ENCODE results near the gene CCER1.

Gene CCER1

DNA sequence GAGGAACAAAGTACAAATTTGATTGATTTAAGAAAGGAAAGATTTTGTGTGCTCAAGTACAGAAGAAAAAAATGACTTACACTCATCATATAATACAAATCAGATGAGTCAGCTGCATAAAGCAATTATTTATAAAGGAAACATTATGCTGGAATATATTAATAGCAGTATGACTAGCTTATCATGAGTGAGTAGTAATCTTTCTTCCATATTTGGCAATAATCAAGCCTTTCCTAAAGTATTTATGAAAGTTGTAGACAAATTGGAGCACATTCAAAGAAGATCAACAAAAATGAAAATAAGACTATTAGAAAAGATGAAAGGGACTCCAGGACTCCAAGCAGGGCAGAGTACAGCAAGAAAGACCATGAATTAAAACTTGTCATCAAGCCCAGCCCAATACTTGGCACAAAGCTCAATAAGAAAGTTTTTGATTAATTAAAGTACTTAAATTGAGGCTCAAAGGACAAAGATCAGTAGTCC is 32.8 kb downstream of the CCER1 start:
- no peaks in the 10 kb centered on the region; the same call in 1 of the 2 replicates for H3K4me1 ChIP-seq (ENCODE audit: control insufficient read depth, insufficient read depth, low read length)
- H3K36me3 ChIP-seq (ENCODE audit: control insufficient read depth, insufficient read depth, low read length) = no peaks in the 10 kb centered on the region
- H3K9ac ChIP-seq (ENCODE audit: low read depth, low read length) = no peak overlapping the region
- no peak overlapping the region for H3K27ac ChIP-seq (ENCODE audit: low read depth, low read length)
- H3K27me3 ChIP-seq (ENCODE audit: control insufficient read depth, insufficient read depth, low read length) = no peaks in the 10 kb centered on the region
- no peak overlapping the region for H3K4me3 ChIP-seq (ENCODE audit: low read depth, low read length)
- H3K9me3 ChIP-seq (ENCODE audit: control insufficient read depth, insufficient read depth, low read length) = no peaks in the 10 kb centered on the region

DNA sequence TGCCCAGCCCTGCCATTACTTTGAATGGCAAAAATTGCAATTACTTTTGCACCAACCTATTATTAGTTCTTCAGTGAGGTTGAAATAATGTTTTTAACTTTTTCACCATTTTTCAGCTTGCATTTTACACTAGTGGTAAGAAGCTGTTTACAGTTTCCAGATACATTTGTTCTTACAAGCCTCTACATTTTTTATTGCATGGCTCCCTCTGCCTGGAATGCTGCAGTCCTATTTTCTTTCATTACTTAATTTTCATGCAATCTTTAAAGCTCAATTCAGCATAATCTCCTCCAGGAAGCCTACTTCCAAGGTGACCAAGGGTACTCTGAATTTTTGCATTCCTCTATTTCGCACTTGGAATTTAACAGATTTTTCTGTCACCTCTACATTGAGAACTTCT is 33.4 kb downstream of the CCER1 start:
- no peaks in the 10 kb centered on the region; the same call in 1 of the 2 replicates for H3K4me1 ChIP-seq (ENCODE audit: control insufficient read depth, insufficient read depth, low read length)
- H3K9me3 ChIP-seq (ENCODE audit: control insufficient read depth, insufficient read depth, low read length) = no peaks in the 10 kb centered on the region
- no peaks in the 10 kb centered on the region for H3K27me3 ChIP-seq (ENCODE audit: control insufficient read depth, insufficient read depth, low read length)
- H3K4me3 ChIP-seq (ENCODE audit: low read depth, low read length) = no peak overlapping the region
- H3K27ac ChIP-seq (ENCODE audit: low read depth, low read length) = no peak overlapping the region
- no peak overlapping the region for H3K9ac ChIP-seq (ENCODE audit: low read depth, low read length)
- no peaks in the 10 kb centered on the region for H3K36me3 ChIP-seq (ENCODE audit: control insufficient read depth, insufficient read depth, low read length)

DNA sequence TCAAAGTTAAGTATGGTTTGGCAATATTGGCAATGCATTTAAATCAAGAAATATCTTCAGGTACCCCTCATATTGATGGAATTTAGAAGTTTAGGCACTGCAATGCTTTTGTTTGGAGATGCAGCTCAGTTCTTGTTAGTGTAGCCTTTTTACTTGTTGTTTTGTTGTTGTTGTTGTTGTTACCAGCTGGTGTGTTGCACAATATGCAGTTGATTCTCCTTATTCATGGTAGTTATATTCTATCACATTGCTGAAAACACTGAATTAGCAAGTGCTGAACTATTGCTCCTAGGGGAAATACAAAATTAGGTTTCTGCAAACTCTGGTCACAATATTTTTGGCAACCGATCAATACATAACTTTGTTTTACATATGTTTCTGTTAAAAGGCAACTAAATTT is 34.8 kb downstream of the CCER1 start:
- Histone ChIP-seq H3K9ac (ENCODE audit: low read depth, low read length) (no peak overlapping the region), H3K4me3 (ENCODE audit: low read depth, low read length) (no peak overlapping the region), H3K36me3 (ENCODE audit: control insufficient read depth, insufficient read depth, low read length) (no peaks in the 10 kb centered on the region), H3K27me3 (ENCODE audit: control insufficient read depth, insufficient read depth, low read length) (no peaks in the 10 kb centered on the region), H3K27ac (ENCODE audit: low read depth, low read length) (no peak overlapping the region), H3K4me1 (ENCODE audit: control insufficient read depth, insufficient read depth, low read length) (no peaks in the 10 kb centered on the region; the same call in 1 of the 2 replicates), H3K9me3 (ENCODE audit: control insufficient read depth, insufficient read depth, low read length) (no peaks in the 10 kb centered on the region)

DNA sequence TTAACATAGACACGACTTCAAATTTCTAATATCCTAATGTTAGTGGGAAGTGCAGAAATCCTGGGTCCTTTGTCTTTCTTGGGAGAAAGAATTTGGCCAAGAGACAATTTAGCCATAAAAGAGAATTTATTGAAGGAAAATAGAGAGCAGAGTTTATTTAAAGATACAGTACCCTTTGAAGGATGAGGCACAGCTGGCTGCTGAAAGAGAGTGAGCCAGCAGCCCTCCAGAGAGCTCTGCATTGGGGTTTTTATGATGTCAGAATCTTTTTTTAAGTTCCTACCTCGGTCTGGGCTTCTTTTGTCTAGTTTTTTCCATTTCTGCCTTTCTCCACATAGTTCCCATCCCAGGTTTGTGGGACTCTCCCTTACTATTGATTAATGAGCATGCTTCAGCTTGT is 37.5 kb downstream of the CCER1 start:
- Histone ChIP-seq H3K27me3 (ENCODE audit: control insufficient read depth, insufficient read depth, low read length) (no peaks in the 10 kb centered on the region), H3K4me1 (ENCODE audit: control insufficient read depth, insufficient read depth, low read length) (no peaks in the 10 kb centered on the region; the same call in 1 of the 2 replicates), H3K36me3 (ENCODE audit: control insufficient read depth, insufficient read depth, low read length) (no peaks in the 10 kb centered on the region), H3K27ac (ENCODE audit: low read depth, low read length) (no peak overlapping the region), H3K4me3 (ENCODE audit: low read depth, low read length) (no peak overlapping the region), H3K9me3 (ENCODE audit: control insufficient read depth, insufficient read depth, low read length) (peaks cover 4% of the 10 kb centered on the region; the same call in 1 of the 2 replicates), H3K9ac (ENCODE audit: low read depth, low read length) (no peak overlapping the region)

DNA sequence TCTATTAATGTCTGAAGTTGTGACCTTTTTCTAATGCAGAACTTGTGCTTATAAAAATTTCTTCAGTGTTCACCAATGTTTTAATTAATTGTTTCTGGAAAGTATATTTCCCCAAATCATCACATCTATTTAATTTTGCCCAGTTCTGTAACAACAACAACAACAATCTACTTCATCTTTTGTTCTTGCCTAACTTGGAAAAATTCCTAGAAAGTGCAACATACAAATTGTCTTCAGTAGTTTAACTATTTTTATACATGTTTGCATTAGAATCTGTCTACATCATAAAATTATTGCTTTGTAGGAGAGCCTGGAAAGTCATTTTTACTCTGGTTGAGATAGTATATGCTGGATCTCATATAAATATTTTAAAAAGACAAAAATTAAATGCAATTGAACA is 38.5 kb downstream of the CCER1 start:
- H3K36me3 ChIP-seq (ENCODE audit: control insufficient read depth, insufficient read depth, low read length) = no peaks in the 10 kb centered on the region
- H3K9me3 ChIP-seq (ENCODE audit: control insufficient read depth, insufficient read depth, low read length) = peaks cover 4% of the 10 kb centered on the region; the same call in 1 of the 2 replicates
- H3K27me3 ChIP-seq (ENCODE audit: control insufficient read depth, insufficient read depth, low read length) = no peaks in the 10 kb centered on the region
- H3K4me3 ChIP-seq (ENCODE audit: low read depth, low read length) = no peak overlapping the region
- H3K27ac ChIP-seq (ENCODE audit: low read depth, low read length) = no peak overlapping the region
- no peak overlapping the region for H3K9ac ChIP-seq (ENCODE audit: low read depth, low read length)
- no peaks in the 10 kb centered on the region; the same call in 1 of the 2 replicates for H3K4me1 ChIP-seq (ENCODE audit: control insufficient read depth, insufficient read depth, low read length)

DNA sequence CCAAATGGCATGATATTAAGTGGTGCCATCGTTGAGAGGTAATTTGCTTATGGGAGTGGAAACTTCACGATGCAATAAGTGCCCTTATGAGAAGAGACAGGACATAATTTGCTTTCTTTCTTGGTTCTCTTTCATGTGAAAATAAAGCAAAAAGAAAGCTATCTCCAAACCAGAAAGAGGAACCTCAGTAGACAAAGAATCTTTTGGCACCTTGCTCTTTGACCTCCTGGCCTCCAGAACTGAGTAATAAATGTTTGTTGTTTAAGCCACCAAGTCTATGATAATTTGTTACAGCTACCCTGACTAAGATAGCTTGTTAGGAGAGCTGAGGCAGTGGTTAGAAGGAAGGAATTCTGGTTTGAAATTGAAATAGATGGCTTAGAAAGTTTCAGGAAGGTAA is 39.6 kb downstream of the CCER1 start:
- H3K27me3 ChIP-seq (ENCODE audit: control insufficient read depth, insufficient read depth, low read length) = no peaks in the 10 kb centered on the region
- H3K4me3 ChIP-seq (ENCODE audit: low read depth, low read length) = no peak overlapping the region
- H3K9me3 ChIP-seq (ENCODE audit: control insufficient read depth, insufficient read depth, low read length) = peaks cover 4% of the 10 kb centered on the region; the same call in 1 of the 2 replicates
- no peak overlapping the region for H3K9ac ChIP-seq (ENCODE audit: low read depth, low read length)
- no peaks in the 10 kb centered on the region for H3K36me3 ChIP-seq (ENCODE audit: control insufficient read depth, insufficient read depth, low read length)
- no peaks in the 10 kb centered on the region; the same call in 1 of the 2 replicates for H3K4me1 ChIP-seq (ENCODE audit: control insufficient read depth, insufficient read depth, low read length)
- H3K27ac ChIP-seq (ENCODE audit: low read depth, low read length) = no peak overlapping the region

DNA sequence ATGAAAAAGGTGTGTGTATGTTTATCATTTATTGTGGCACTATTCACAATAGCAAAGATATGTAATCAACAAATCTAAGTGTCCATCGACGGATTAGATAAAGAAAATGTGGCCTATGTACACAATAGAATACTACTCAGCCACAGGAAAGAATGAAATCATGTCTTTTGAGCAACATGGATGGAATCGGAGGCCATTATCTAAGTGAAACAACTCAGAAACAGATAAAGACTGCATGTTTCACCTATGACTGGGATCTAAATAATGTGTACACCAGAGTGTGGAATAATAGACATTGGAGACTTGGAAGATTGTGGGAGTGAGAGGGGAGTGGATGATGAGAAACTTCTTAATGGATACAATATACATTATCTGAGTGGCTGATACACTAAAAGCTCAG is 44.0 kb downstream of the CCER1 start:
- no peak overlapping the region for H3K27ac ChIP-seq (ENCODE audit: low read depth, low read length)
- no peaks in the 10 kb centered on the region for H3K36me3 ChIP-seq (ENCODE audit: control insufficient read depth, insufficient read depth, low read length)
- no peaks in the 10 kb centered on the region for H3K4me1 ChIP-seq (ENCODE audit: control insufficient read depth, insufficient read depth, low read length)
- H3K9me3 ChIP-seq (ENCODE audit: control insufficient read depth, insufficient read depth, low read length) = peaks cover 4% of the 10 kb centered on the region; the same call in 1 of the 2 replicates
- no peak overlapping the region for H3K4me3 ChIP-seq (ENCODE audit: low read depth, low read length)
- no peak overlapping the region for H3K9ac ChIP-seq (ENCODE audit: low read depth, low read length)
- H3K27me3 ChIP-seq (ENCODE audit: control insufficient read depth, insufficient read depth, low read length) = no peaks in the 10 kb centered on the region

DNA sequence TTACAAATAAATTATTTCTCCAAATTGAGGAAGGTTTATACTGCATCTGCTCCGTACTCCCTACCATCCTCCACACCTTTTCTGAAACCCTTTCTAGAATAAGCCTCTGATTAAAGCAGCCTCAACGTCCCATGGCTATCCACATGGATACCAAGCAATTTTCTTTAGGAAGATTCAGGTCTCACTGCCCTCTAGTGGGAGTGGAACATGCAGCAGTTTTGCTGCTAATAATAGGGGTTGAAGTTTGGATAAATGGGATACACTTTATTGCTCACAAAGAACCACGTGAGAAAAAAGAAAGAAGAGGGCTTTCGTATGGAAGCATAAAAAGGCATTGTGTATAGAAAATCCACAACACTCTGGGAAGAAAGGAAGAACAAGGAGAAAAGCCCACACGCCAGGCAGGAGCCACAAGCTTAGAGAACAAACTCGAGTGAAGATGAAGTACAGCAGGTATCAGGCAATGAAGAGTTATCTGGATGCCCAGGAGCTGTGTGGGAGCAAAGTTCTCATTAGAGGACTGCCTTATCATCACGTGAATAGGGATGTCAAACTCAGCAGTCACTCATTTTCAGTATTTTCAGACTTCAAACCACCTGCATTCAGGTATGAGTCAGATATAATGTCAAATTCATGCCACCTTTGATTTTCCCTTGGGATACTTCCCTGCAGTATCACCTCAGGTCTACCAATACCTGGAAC is 45.8 kb downstream of the CCER1 start:
- no peaks in the 10 kb centered on the region for H3K27me3 ChIP-seq (ENCODE audit: control insufficient read depth, insufficient read depth, low read length)
- no peak overlapping the region for H3K9ac ChIP-seq (ENCODE audit: low read depth, low read length)
- H3K27ac ChIP-seq (ENCODE audit: low read depth, low read length) = no peak overlapping the region
- H3K4me1 ChIP-seq (ENCODE audit: control insufficient read depth, insufficient read depth, low read length) = no peaks in the 10 kb centered on the region
- H3K9me3 ChIP-seq (ENCODE audit: control insufficient read depth, insufficient read depth, low read length) = peaks cover 4% of the 10 kb centered on the region; the same call in 1 of the 2 replicates
- H3K36me3 ChIP-seq (ENCODE audit: control insufficient read depth, insufficient read depth, low read length) = no peaks in the 10 kb centered on the region
- H3K4me3 ChIP-seq (ENCODE audit: low read depth, low read length) = no peak overlapping the region

DNA sequence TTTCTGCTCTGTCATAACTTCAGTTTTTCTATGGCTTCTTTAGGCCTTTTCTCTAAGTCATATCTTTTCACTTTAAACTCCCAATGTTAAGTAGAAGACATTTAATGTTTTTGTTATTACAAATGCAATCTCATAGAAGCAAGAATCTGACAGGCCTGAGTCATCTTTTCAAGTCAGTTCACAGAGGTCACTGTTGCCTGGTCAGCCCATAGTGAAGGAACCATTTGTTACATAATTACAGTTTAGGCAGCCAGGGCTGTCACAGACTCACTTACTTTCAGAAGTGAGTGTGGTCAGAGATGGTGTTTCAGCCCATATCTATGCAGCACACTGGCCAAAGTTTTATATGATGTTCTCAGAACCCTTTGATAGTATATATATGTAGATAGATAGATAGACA is 46.5 kb downstream of the CCER1 start:
- Histone ChIP-seq H3K4me1 (ENCODE audit: control insufficient read depth, insufficient read depth, low read length) (no peaks in the 10 kb centered on the region), H3K4me3 (ENCODE audit: low read depth, low read length) (no peak overlapping the region), H3K9ac (ENCODE audit: low read depth, low read length) (no peak overlapping the region), H3K27ac (ENCODE audit: low read depth, low read length) (no peak overlapping the region), H3K36me3 (ENCODE audit: control insufficient read depth, insufficient read depth, low read length) (no peaks in the 10 kb centered on the region), H3K9me3 (ENCODE audit: control insufficient read depth, insufficient read depth, low read length) (no peaks in the 10 kb centered on the region), H3K27me3 (ENCODE audit: control insufficient read depth, insufficient read depth, low read length) (no peaks in the 10 kb centered on the region)

DNA sequence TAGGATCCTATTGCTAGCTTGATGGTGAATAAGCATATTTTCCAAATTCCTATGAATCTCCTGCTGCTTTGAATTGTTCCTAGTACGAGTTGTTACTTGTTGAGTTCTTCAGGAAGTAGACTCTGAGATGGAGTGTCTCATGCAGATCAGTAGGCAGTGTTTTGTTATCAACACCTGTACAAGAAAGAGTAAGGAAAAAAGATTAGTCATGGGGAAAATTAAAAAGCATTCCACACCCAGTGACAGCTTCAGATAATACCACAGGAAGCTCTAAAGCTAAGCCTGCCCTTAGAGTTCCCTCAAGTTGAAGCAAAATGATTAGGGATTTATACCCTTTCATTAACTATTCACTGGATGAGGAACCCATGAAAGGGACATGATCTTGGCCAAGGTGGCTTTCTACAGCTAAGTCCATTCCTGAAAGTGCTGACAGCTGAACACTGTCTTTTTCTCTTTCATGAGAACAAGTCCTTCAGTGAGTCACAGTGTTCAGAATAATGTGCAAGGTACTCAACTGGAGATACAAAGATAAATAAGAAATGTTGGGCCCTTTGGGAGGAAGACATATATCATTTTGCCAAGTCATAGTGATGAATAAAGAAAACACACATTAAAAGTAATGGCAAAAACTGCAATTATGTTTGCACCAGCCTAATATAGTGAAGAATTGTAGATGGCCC is 49.1 kb downstream of the CCER1 start:
- no peak overlapping the region for H3K9ac ChIP-seq (ENCODE audit: low read depth, low read length)
- H3K27ac ChIP-seq (ENCODE audit: low read depth, low read length) = no peak overlapping the region
- H3K4me1 ChIP-seq (ENCODE audit: control insufficient read depth, insufficient read depth, low read length) = no peaks in the 10 kb centered on the region
- no peaks in the 10 kb centered on the region for H3K36me3 ChIP-seq (ENCODE audit: control insufficient read depth, insufficient read depth, low read length)
- H3K4me3 ChIP-seq (ENCODE audit: low read depth, low read length) = no peak overlapping the region
- H3K27me3 ChIP-seq (ENCODE audit: control insufficient read depth, insufficient read depth, low read length) = no peaks in the 10 kb centered on the region
- no peaks in the 10 kb centered on the region for H3K9me3 ChIP-seq (ENCODE audit: control insufficient read depth, insufficient read depth, low read length)

DNA sequence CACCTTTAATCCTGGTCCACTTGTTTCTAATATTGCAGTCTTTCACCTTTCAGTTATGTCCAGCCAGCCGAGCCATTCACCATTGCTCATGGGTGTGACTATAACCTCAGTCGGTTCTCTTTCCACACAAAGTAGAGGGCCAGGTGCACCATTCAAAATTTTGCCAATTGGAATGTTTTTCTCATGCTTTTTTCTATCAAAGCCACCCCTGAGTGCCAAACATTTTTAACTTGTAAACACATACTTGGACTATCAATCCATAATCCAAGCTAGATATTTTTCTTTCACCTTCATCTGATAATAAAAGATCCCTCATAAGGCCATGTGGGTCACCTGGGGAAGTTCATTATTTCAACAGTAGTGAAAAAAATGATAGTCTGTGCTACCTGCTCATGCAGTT is 52.4 kb downstream of the CCER1 start:
- Histone ChIP-seq H3K9me3 (ENCODE audit: control insufficient read depth, insufficient read depth, low read length) (no peaks in the 10 kb centered on the region), H3K4me1 (ENCODE audit: control insufficient read depth, insufficient read depth, low read length) (no peaks in the 10 kb centered on the region), H3K9ac (ENCODE audit: low read depth, low read length) (no peak overlapping the region), H3K4me3 (ENCODE audit: low read depth, low read length) (no peak overlapping the region), H3K36me3 (ENCODE audit: control insufficient read depth, insufficient read depth, low read length) (no peaks in the 10 kb centered on the region), H3K27me3 (ENCODE audit: control insufficient read depth, insufficient read depth, low read length) (no peaks in the 10 kb centered on the region), H3K27ac (ENCODE audit: low read depth, low read length) (no peak overlapping the region)
